ENCODE data around the gene SLC9A5. TPM values are rescaled to one million over a fixed set of nuclear protein-coding genes. Genes with fewer than 3 reads are reported as not detected.

SLC9A5 gene
- total RNA-seq, 1 donor from 2014 or later, result 1.3 TPM

DNA sequence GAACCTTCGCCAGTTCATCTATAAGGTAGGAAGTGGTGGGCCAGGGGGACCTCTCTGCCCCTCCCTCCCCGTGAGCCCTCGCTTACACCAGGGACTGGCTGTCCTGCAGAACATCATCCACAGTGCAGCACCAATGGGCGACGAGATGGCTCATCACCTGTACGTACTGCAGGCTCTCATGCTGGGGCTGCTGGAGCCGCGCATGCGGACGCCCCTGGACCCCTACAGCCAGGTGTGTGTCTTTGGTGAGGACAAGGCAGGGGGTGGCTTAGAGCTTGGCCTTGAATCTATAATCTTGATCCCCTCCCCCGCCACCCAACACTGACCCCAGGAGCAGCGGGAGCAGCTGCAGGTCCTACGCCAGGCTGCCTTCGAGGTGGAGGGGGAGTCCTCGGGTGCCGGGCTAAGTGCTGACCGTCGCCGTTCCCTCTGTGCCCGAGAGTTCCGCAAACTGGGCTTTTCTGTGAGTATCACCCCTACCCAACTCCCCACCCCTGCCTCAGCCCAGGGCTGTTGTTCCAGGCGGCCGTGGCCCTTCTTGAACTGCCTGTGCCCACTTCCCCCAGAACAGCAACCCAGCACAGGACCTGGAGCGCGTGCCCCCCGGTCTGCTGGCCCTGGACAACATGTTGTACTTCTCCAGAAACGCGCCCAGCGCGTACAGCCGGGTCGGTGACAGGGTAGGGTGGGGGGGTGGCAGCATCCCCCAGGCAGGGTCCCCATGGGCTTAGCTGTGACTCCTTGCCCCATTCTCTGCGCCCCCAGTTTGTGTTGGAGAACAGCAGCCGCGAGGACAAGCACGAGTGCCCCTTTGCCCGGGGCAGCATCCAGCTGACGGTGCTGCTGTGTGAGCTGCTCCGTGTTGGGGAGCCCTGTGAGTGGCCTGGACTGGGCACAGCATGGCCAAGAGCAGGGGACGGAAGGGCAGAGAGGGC lies 47.1 kb upstream of the SLC9A5 start:
- H3K36me3 ChIP-seq, result peaks cover 50% of the 10 kb centered on the region
- peaks cover 23% of the 10 kb centered on the region for H3K4me1 ChIP-seq
- H3K9me3 ChIP-seq (replicated peaks), result no peaks in the 10 kb centered on the region
- intact Hi-C loops (cut with micrococcal nuclease), result no loop called here
- no peak for DNase-seq
- TF ChIP-seq, protein P1, sequence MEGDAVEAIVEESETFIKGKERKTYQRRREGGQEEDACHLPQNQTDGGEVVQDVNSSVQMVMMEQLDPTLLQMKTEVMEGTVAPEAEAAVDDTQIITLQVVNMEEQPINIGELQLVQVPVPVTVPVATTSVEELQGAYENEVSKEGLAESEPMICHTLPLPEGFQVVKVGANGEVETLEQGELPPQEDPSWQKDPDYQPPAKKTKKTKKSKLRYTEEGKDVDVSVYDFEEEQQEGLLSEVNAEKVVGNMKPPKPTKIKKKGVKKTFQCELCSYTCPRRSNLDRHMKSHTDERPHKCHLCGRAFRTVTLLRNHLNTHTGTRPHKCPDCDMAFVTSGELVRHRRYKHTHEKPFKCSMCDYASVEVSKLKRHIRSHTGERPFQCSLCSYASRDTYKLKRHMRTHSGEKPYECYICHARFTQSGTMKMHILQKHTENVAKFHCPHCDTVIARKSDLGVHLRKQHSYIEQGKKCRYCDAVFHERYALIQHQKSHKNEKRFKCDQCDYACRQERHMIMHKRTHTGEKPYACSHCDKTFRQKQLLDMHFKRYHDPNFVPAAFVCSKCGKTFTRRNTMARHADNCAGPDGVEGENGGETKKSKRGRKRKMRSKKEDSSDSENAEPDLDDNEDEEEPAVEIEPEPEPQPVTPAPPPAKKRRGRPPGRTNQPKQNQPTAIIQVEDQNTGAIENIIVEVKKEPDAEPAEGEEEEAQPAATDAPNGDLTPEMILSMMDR (IDR thresholded peaks at IDR 0.05; ENCODE audit: borderline replicate concordance), result no peak
- H3K4me3 ChIP-seq, result no peak overlapping the region
- no peak overlapping the region for H3K27ac ChIP-seq (replicated peaks)
- H3K27me3 ChIP-seq (ENCODE audit: low read depth), result no peaks in the 10 kb centered on the region

DNA sequence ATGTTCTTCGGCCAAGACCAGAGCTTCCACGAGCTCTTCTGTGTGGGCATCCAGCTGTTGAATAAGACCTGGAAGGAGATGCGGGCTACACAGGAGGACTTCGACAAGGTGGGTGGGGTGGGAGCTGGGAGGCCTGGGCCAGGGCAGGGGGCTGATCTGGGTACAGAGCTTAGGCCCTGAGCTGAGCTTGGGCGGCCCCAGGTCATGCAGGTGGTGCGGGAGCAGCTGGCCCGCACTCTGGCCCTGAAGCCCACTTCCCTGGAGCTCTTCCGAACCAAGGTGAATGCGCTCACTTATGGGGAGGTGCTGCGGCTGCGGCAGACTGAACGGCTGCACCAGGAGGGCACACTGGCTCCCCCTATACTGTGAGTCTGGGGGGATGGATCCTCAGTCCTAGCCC lies 46.4 kb upstream of the SLC9A5 start:
- Histone ChIP-seq H3K9me3 (replicated peaks) (no peaks in the 10 kb centered on the region), H3K27me3 (ENCODE audit: low read depth) (no peaks in the 10 kb centered on the region), H3K4me1 (peaks cover 21% of the 10 kb centered on the region), H3K27ac (replicated peaks) (no peak overlapping the region), H3K36me3 (peaks cover 49% of the 10 kb centered on the region), H3K4me3 (no peak overlapping the region)
- TF ChIP-seq, protein P1 (IDR thresholded peaks at IDR 0.05; ENCODE audit: borderline replicate concordance), result no peak
- intact Hi-C loops (cut with micrococcal nuclease), result no loop called here
- DNase-seq, result no peak

DNA sequence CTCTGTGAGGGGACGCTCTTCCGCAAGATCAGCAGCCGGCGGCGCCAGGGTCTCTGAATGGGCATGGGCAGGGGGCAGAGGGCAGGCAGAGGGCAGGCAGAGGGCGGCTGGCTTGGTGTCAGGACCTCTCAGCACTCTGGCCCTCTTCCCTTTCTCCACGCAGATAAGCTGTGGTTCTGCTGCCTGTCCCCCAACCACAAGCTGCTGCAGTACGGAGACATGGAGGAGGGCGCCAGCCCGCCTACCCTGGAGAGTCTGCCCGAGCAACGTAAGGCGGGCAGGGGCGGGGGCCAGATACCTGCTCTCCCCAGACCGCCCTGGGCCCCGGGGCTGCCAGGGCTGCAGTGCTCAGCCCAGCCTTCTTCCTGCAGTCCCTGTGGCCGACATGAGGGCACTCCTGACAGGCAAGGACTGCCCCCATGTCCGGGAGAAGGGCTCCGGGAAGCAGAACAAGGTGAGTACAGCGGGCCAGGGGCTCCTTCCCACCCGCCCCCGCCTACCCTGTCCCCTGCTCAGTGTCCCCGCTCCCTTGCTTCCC lies 45.8 kb upstream of the SLC9A5 start:
- Histone ChIP-seq H3K9me3 (replicated peaks) (no peaks in the 10 kb centered on the region), H3K27ac (replicated peaks) (no peak overlapping the region), H3K27me3 (ENCODE audit: low read depth) (no peaks in the 10 kb centered on the region), H3K4me1 (peaks cover 15% of the 10 kb centered on the region), H3K4me3 (no peak overlapping the region), H3K36me3 (peaks cover 46% of the 10 kb centered on the region)
- TF ChIP-seq, protein P1 (IDR thresholded peaks at IDR 0.05; ENCODE audit: borderline replicate concordance), result no peak
- DNase-seq, result no peak
- intact Hi-C loops (cut with micrococcal nuclease), result no loop called here

DNA sequence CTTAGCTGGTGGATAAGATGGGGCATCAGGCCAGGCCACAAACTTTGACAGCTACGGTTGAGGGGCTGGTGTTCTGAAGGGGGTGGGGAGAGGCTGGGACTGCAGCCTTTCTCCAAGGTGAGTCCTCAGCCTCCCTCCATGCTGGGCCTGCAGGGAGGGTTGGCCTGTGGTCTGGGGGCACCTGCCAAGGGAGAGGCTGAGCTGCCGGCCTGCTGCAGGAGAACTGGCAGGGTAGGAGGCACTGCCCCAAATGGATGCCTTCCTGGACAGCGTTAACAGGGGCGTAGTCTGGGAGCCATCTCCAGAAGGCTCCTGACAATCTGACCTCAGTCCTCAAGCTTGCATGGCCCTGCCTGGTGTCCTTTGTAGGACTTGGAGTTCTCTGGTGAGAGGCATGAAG lies 44.7 kb upstream of the SLC9A5 start:
- intact Hi-C loops (cut with micrococcal nuclease), result no loop called here
- TF ChIP-seq, protein P1 (IDR thresholded peaks at IDR 0.05; ENCODE audit: borderline replicate concordance), result no peak
- no peaks in the 10 kb centered on the region for H3K27me3 ChIP-seq (ENCODE audit: low read depth)

DNA sequence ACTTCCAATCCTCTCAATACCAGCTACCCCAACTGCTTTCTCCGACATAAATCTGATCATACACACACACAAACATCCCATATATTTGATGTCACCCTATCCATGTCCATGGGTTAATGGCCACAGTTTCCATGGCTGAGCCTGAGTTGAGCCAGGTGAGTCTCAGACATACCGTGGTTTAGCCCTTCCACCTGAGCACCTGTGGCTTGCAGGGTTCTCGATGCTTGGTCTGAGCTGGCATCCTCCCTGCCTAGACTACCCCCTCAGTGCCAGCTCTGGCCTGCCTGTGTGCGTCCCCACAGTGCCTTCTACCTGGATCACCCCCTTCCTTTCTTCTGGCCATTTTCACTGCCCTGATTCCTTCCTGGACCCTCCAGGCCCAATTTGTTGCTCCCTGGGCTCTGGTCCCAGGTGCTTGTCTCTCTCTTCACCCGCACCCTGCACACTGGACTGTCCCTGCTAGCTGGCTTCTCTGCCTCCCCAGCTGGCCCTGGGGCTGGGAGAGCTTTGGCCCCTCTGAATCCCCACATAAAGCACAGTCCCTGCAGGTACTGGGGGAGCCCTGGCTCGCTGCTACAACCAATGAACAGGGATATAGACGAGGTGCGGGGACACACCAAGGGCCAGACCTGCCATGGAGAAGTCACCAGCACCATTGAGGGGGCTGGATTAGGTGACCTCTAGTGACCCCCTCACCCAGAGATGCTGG lies 42.5 kb upstream of the SLC9A5 start:
- Histone ChIP-seq H3K4me1 (no peaks in the 10 kb centered on the region), H3K27me3 (ENCODE audit: low read depth) (no peaks in the 10 kb centered on the region), H3K4me3 (no peak overlapping the region), H3K36me3 (peaks cover 33% of the 10 kb centered on the region), H3K27ac (replicated peaks) (no peak overlapping the region), H3K9me3 (replicated peaks) (no peaks in the 10 kb centered on the region)
- intact Hi-C loops (cut with micrococcal nuclease), result no loop called here
- DNase-seq, result no peak
- TF ChIP-seq, protein P1 (IDR thresholded peaks at IDR 0.05; ENCODE audit: borderline replicate concordance), result no peak

More for the DNA sequence above, 44.7 kb upstream of the SLC9A5 start:
- peaks cover 5% of the 10 kb centered on the region for H3K4me1 ChIP-seq
- no peak for DNase-seq
- H3K9me3 ChIP-seq (replicated peaks), result no peaks in the 10 kb centered on the region
- H3K27ac ChIP-seq (replicated peaks), result no peak overlapping the region
- no peak overlapping the region for H3K4me3 ChIP-seq
- H3K36me3 ChIP-seq, result peaks cover 42% of the 10 kb centered on the region

Measured in left ventricle myocardium inferior (tissue), 1 donor.